HepG2 (cell line): Measurements from ENCODE around the gene STEAP1. TPM values are rescaled to one million over a fixed set of nuclear protein-coding genes. Genes with fewer than 3 reads are reported as not detected.

ENCODE experiments used
- ATF1 ChIP-seq: IDR thresholded peaks from 2 replicates; pipeline ENCODE4 v1.6.1; 2016; ENCODE audit warnings: mild to moderate bottlenecking, control low read depth
- ATF7-NPFF ChIP-seq: sonication (generic); formaldehyde crosslinking; IDR thresholded peaks from 2 replicates; pipeline ENCODE4 v1.8.1; 2023; ENCODE audit warnings: mild to moderate bottlenecking, low read depth, missing genetic modification reagents, moderate library complexity
- ATM ChIP-seq: fragments of 450-650 bp; IDR thresholded peaks from 2 replicates; pipeline ENCODE4 v1.7.1; 2017; ENCODE audit warnings: mild to moderate bottlenecking, borderline replicate concordance
- GLI4 ChIP-seq: sonication (generic); formaldehyde crosslinking; IDR thresholded peaks from 2 replicates; pipeline ENCODE4 v1.5.1; 2020; ENCODE audit warnings: missing genetic modification reagents, mild to moderate bottlenecking, moderate library complexity, borderline replicate concordance
- GRHL1 ChIP-seq: sonication (generic); formaldehyde crosslinking; conservative IDR thresholded peaks from 2 replicates; pipeline ENCODE4 v1.8.0; 2022; ENCODE audit warnings: missing genetic modification reagents
- IKZF1 ChIP-seq: fragments of 450-650 bp; IDR thresholded peaks from 2 replicates; pipeline ENCODE4 v1.7.1; 2016
- KLF16 ChIP-seq, 2 experiments: sonication (generic) in 1 of 2; formaldehyde crosslinking in 1 of 2; IDR thresholded peaks; 2 replicates each; pipeline versions ENCODE4 v1.6.1 to v1.8.0; 2016 to 2023; ENCODE audit warnings: missing genetic modification reagents in 2 of 2, missing compliant biosample characterization in 1 of 2
- PHF21A ChIP-seq: sonication (generic); formaldehyde crosslinking; IDR thresholded peaks from 2 replicates; pipeline ENCODE4 v1.5.0; 2020; ENCODE audit warnings: mild to moderate bottlenecking, missing genetic modification reagents
- SNAPC2 ChIP-seq: sonication (generic); formaldehyde crosslinking; IDR thresholded peaks from 2 replicates; pipeline ENCODE4 v1.8.1; 2022; ENCODE audit warnings: mild to moderate bottlenecking, missing genetic modification reagents
- XRCC5 ChIP-seq: fragments of 200-400 bp; formaldehyde crosslinking; optimal IDR thresholded peaks from 2 replicates; pipeline ENCODE3; 2017; ENCODE audit warnings: mild to moderate bottlenecking, low read length
- ZC3H4 ChIP-seq: sonication (generic); formaldehyde crosslinking; IDR thresholded peaks from 2 replicates; pipeline ENCODE4 v1.4.0; 2020; ENCODE audit warnings: missing genetic modification reagents, borderline replicate concordance
- ZNF230 ChIP-seq: sonication (generic); formaldehyde crosslinking; IDR thresholded peaks from 2 replicates; pipeline ENCODE4 v1.4.0; 2020; ENCODE audit warnings: mild to moderate bottlenecking, missing genetic modification reagents
- ZNF557 ChIP-seq: sonication (generic); formaldehyde crosslinking; IDR thresholded peaks from 2 replicates; pipeline ENCODE4 v1.4.0; 2020; ENCODE audit warnings: missing genetic modification reagents
- polyA plus RNA-seq, 8 experiments: library from polyadenylated mRNA; depleted of rRNA in 3 of 8; stranded (reverse) in 7 of 8; unstranded in 1 of 8; fragments of >200 nt; fragmentation: Illumina TruSeq in 4 of 8; extraction: Trizol in 4 of 8; gene quantifications; 2 replicates each; pipeline versions ENCODE4 v1.2.1 to v1.2.3, GENCODE V29; 2011 to 2016; ENCODE audit warnings: low read depth in 4 of 8, missing spikeins in 1 of 8, mixed read lengths in 1 of 8; ENCODE audit not compliant: insufficient read depth in 1 of 8
- total RNA-seq, 5 experiments: library from RNA; depleted of rRNA; stranded (reverse); fragments of >200 nt; fragmentation: Illumina TruSeq; extraction: Trizol; gene quantifications; 2 replicates each; pipeline ENCODE4 v1.2.3, GENCODE V29; 2016; ENCODE audit warnings: low read depth in 1 of 5
- TF ChIP-seq, protein P1 (sequence below), 2 experiments: fragments of 450-650 bp in 1 of 2; sonication (generic) in 1 of 2; formaldehyde crosslinking in 1 of 2; IDR thresholded peaks; 2 replicates each; pipeline versions ENCODE4 v1.6.1 to v1.8.0; 2016 to 2022; ENCODE audit warnings: antibody characterized with exemption in 1 of 2, mild to moderate bottlenecking in 1 of 2, missing genetic modification reagents in 1 of 2
- TF ChIP-seq, protein P2 (sequence below): sonication (generic); formaldehyde crosslinking; IDR thresholded peaks from 2 replicates; pipeline ENCODE4 v1.5.0; 2020; ENCODE audit warnings: missing genetic modification reagents
- TF ChIP-seq, protein P3 (sequence below): sonication (generic); formaldehyde crosslinking; conservative IDR thresholded peaks from 2 replicates; pipeline ENCODE4 v1.5.0; 2020; ENCODE audit warnings: missing genetic modification reagents

The STEAP1 gene
- total and polyA plus RNA-seq, 2 of the 13 experiments (the other 11 are each of a cell fraction or from before 2014, with no cell fraction given): 23.2 to 24.2 TPM

DNA sequence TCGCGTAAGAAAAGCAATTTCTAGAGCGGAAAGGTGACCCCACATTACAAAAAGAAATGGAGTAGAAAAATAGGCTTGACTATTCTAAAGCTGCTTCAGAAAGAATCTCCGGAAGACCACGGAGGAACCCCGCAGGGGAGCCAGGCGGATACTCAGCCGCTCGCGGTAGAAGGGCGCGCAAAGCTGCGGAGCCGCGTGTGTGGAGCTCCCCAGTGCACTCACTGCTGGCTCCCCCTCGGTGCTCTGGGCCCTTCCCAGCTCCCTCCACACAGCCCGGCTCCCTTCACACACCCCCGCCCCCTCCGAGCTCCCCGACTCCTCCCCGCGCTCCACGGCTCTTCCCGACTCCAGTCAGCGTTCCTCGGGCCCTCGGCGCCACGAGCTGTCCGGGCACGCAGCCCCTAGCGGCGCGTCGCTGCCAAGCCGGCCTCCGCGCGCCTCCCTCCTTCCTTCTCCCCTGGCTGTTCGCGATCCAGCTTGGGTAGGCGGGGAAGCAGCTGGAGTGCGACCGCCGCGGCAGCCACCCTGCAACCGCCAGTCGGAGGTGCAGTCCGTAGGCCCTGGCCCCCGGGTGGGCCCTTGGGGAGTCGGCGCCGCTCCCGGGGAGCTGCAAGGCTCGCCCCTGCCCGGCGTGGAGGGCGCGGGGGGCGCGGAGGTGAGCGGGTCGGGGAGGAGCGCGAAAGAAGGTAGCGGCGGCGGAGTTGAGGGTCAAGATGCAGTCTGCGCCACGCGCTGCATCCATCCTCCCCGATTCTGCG, 57.3 kb downstream of the STEAP1 start, which contains the start of gene STEAP2 (continued):
- TF ChIP-seq, protein P1, sequence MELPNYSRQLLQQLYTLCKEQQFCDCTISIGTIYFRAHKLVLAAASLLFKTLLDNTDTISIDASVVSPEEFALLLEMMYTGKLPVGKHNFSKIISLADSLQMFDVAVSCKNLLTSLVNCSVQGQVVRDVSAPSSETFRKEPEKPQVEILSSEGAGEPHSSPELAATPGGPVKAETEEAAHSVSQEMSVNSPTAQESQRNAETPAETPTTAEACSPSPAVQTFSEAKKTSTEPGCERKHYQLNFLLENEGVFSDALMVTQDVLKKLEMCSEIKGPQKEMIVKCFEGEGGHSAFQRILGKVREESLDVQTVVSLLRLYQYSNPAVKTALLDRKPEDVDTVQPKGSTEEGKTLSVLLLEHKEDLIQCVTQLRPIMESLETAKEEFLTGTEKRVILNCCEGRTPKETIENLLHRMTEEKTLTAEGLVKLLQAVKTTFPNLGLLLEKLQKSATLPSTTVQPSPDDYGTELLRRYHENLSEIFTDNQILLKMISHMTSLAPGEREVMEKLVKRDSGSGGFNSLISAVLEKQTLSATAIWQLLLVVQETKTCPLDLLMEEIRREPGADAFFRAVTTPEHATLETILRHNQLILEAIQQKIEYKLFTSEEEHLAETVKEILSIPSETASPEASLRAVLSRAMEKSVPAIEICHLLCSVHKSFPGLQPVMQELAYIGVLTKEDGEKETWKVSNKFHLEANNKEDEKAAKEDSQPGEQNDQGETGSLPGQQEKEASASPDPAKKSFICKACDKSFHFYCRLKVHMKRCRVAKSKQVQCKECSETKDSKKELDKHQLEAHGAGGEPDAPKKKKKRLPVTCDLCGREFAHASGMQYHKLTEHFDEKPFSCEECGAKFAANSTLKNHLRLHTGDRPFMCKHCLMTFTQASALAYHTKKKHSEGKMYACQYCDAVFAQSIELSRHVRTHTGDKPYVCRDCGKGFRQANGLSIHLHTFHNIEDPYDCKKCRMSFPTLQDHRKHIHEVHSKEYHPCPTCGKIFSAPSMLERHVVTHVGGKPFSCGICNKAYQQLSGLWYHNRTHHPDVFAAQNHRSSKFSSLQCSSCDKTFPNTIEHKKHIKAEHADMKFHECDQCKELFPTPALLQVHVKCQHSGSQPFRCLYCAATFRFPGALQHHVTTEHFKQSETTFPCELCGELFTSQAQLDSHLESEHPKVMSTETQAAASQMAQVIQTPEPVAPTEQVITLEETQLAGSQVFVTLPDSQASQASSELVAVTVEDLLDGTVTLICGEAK (IDR thresholded peaks at IDR 0.05): no peak
- TF ChIP-seq, protein P1 (CRISPR knock-in tag; IDR thresholded peaks at IDR 0.05): peak; percentile 77
- peak; percentile 67; the same call in 1 of the 2 replicates for TF ChIP-seq GLI4 (CRISPR knock-in tag)
- no peak for TF ChIP-seq ZC3H4 (CRISPR knock-in tag)
- no peak for TF ChIP-seq ATM
- TF ChIP-seq XRCC5: peak; percentile 94
- no peak for TF ChIP-seq SNAPC2 (CRISPR knock-in tag)
- TF ChIP-seq, protein P2, sequence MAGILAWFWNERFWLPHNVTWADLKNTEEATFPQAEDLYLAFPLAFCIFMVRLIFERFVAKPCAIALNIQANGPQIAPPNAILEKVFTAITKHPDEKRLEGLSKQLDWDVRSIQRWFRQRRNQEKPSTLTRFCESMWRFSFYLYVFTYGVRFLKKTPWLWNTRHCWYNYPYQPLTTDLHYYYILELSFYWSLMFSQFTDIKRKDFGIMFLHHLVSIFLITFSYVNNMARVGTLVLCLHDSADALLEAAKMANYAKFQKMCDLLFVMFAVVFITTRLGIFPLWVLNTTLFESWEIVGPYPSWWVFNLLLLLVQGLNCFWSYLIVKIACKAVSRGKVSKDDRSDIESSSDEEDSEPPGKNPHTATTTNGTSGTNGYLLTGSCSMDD (CRISPR knock-in tag): no peak
- TF ChIP-seq ATF7-NPFF (CRISPR knock-in tag): peak; percentile 93
- no peak for TF ChIP-seq ZNF557 (CRISPR knock-in tag)
- peak in 1 of 2 experiments; percentile 75; a peak in 2 of 4 replicates for TF ChIP-seq KLF16 (CRISPR knock-in tag; IDR thresholded peaks at IDR 0.05)
- no peak for TF ChIP-seq IKZF1
- peak; percentile 47; the same call in 1 of the 2 replicates for TF ChIP-seq PHF21A (CRISPR knock-in tag)
- peak; percentile 45; the same call in 1 of the 2 replicates for TF ChIP-seq ZNF230 (CRISPR knock-in tag)
- no peak for TF ChIP-seq ATF1 (CRISPR knock-in tag)
- TF ChIP-seq, protein P3, sequence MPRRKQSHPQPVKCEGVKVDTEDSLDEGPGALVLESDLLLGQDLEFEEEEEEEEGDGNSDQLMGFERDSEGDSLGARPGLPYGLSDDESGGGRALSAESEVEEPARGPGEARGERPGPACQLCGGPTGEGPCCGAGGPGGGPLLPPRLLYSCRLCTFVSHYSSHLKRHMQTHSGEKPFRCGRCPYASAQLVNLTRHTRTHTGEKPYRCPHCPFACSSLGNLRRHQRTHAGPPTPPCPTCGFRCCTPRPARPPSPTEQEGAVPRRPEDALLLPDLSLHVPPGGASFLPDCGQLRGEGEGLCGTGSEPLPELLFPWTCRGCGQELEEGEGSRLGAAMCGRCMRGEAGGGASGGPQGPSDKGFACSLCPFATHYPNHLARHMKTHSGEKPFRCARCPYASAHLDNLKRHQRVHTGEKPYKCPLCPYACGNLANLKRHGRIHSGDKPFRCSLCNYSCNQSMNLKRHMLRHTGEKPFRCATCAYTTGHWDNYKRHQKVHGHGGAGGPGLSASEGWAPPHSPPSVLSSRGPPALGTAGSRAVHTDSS: no peak
- no peak for TF ChIP-seq GRHL1 (CRISPR knock-in tag)
